Thyroid gland (tissue), 4 donors: ENCODE measurements around the gene SPPL2C.

Source experiments
- CTCF ChIP-seq, 6 experiments: fragments of 200-600 bp in 3 of 6; fragments of 450-650 bp in 3 of 6; sonication (generic) in 3 of 6; IDR thresholded peaks; one replicate each; pipeline ENCODE4 v1.5.1; 2016 to 2019; ENCODE audit warnings: antibody characterized with exemption in 6 of 6, mild to moderate bottlenecking in 2 of 6, inconsistent platforms in 1 of 6, moderate library complexity in 1 of 6
- POLR2A ChIP-seq, 2 donors: fragments of 450-650 bp; IDR thresholded peaks; one replicate each; pipeline ENCODE4 v1.6.1; 2017; ENCODE audit warnings: antibody characterized with exemption in 2 of 2, mild to moderate bottlenecking in 2 of 2, moderate library complexity in 1 of 2

- TF ChIP-seq CTCF (IDR thresholded peaks at IDR 0.05) (no peak), POLR2A (IDR thresholded peaks at IDR 0.05) (no peak)
Measured at GRCh38 chr17:45846646-45847045, 2.0 kb downstream of the SPPL2C start.
